ENCODE data around the gene MLH1. TPM values are rescaled to one million over a fixed set of nuclear protein-coding genes. Genes with fewer than 3 reads are reported as not detected.

MLH1 gene
- total RNA-seq, 1 experiment from 2014 or later = 28.5 TPM

DNA sequence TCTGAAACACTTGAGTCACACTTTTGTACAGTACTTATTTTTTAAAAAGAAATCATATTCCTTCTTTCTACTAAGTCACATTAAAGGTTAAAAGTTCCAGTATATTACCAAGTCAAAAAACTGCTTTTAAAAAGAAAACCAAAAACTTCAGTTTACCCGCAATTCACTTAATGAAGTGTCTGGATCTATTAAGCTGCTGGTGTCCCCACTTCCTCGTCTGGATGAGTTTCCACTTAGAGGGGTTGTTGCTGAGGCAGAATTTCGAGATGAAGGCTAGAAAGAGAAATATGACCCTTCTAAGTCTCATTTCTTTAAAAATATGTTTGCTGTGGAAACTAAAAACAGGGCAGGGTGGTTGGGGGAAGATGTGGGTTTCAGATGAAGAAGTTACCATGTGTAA lies 101.3 kb downstream of the MLH1 start:
- Histone ChIP-seq H3K4me3 (ENCODE audit: low read depth in 2 of 2, low read length in 2 of 2) (no peak overlapping the region), H3K9me3 (ENCODE audit: control insufficient read depth, insufficient read depth, low read depth, low read length) (no peaks in the 10 kb centered on the region), H3K27ac (ENCODE audit: low read length) (no peak overlapping the region), H3K4me1 (ENCODE audit: control insufficient read depth, insufficient read depth, low read length) (no peaks in the 10 kb centered on the region), H3K36me3 (ENCODE audit: control insufficient read depth, insufficient read depth, low read length) (peaks cover 2% of the 10 kb centered on the region; the same call in 1 of the 2 replicates), H3K27me3 (ENCODE audit: control insufficient read depth, insufficient read depth, low read length) (no peaks in the 10 kb centered on the region)
- CTCF ChIA-PET = no interaction called here
- in situ Hi-C loops (cut with HindIII; ENCODE audit: low pct_unique_long_range_greater_than_20kb, low sequenced_read_pairs) = no loop called here
- ATAC-seq = no peak
- no peak for DNase-seq (ENCODE audit: low read depth, low spot score)
- intact Hi-C loops (cut with micrococcal nuclease; ENCODE audit: unreplicated experiment) = no loop called here
- TF ChIP-seq POLR2AphosphoS5 (IDR thresholded peaks at IDR 0.05; ENCODE audit: low read depth, low read length) (no peak), TCF7L2 (IDR thresholded peaks at IDR 0.05; ENCODE audit: low read depth, low read length) (no peak), SIN3A (IDR thresholded peaks at IDR 0.05; ENCODE audit: borderline replicate concordance, insufficient read depth, low read depth, low read length) (no peak)
- TF ChIP-seq, protein P1, sequence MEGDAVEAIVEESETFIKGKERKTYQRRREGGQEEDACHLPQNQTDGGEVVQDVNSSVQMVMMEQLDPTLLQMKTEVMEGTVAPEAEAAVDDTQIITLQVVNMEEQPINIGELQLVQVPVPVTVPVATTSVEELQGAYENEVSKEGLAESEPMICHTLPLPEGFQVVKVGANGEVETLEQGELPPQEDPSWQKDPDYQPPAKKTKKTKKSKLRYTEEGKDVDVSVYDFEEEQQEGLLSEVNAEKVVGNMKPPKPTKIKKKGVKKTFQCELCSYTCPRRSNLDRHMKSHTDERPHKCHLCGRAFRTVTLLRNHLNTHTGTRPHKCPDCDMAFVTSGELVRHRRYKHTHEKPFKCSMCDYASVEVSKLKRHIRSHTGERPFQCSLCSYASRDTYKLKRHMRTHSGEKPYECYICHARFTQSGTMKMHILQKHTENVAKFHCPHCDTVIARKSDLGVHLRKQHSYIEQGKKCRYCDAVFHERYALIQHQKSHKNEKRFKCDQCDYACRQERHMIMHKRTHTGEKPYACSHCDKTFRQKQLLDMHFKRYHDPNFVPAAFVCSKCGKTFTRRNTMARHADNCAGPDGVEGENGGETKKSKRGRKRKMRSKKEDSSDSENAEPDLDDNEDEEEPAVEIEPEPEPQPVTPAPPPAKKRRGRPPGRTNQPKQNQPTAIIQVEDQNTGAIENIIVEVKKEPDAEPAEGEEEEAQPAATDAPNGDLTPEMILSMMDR (IDR thresholded peaks at IDR 0.05) = no peak
- TF ChIP-seq, protein P2, sequence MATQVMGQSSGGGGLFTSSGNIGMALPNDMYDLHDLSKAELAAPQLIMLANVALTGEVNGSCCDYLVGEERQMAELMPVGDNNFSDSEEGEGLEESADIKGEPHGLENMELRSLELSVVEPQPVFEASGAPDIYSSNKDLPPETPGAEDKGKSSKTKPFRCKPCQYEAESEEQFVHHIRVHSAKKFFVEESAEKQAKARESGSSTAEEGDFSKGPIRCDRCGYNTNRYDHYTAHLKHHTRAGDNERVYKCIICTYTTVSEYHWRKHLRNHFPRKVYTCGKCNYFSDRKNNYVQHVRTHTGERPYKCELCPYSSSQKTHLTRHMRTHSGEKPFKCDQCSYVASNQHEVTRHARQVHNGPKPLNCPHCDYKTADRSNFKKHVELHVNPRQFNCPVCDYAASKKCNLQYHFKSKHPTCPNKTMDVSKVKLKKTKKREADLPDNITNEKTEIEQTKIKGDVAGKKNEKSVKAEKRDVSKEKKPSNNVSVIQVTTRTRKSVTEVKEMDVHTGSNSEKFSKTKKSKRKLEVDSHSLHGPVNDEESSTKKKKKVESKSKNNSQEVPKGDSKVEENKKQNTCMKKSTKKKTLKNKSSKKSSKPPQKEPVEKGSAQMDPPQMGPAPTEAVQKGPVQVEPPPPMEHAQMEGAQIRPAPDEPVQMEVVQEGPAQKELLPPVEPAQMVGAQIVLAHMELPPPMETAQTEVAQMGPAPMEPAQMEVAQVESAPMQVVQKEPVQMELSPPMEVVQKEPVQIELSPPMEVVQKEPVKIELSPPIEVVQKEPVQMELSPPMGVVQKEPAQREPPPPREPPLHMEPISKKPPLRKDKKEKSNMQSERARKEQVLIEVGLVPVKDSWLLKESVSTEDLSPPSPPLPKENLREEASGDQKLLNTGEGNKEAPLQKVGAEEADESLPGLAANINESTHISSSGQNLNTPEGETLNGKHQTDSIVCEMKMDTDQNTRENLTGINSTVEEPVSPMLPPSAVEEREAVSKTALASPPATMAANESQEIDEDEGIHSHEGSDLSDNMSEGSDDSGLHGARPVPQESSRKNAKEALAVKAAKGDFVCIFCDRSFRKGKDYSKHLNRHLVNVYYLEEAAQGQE (IDR thresholded peaks at IDR 0.05; ENCODE audit: insufficient read depth in 1 of 2, low read depth in 2 of 2, low read length in 1 of 2) = no peak
- no TSS peak for BruUV-seq (replicated peaks)
- POLR2A ChIA-PET = no interaction called here

DNA sequence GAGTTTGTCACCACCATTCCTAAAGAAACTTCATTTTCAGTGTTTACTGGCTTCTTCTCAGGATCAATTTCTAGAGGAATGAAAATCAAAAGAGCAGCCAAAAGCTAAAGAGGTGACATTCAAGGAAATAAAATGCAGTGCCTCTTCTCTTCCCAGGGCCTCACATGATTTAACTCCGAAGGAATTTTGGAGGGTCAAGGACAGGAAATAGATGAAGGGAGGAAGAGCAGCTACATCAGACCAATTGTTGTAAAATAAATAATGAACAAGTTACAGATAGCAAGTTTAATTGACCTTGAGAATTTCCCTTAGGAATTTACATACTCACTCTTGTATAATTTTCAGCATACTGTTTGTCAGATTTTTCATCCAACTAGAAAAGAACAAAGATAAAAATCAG lies 103.0 kb downstream of the MLH1 start:
- Histone ChIP-seq H3K27me3 (ENCODE audit: control insufficient read depth, insufficient read depth, low read length) (no peaks in the 10 kb centered on the region), H3K9me3 (ENCODE audit: control insufficient read depth, insufficient read depth, low read depth, low read length) (no peaks in the 10 kb centered on the region), H3K4me3 (ENCODE audit: low read depth in 2 of 2, low read length in 2 of 2) (no peak overlapping the region), H3K4me1 (ENCODE audit: control insufficient read depth, insufficient read depth, low read length) (no peaks in the 10 kb centered on the region), H3K36me3 (ENCODE audit: control insufficient read depth, insufficient read depth, low read length) (peaks cover 2% of the 10 kb centered on the region; the same call in 1 of the 2 replicates), H3K27ac (ENCODE audit: low read length) (no peak overlapping the region)
- intact Hi-C loops (cut with micrococcal nuclease; ENCODE audit: unreplicated experiment) (no loop called here), in situ Hi-C loops (cut with HindIII; ENCODE audit: low pct_unique_long_range_greater_than_20kb, low sequenced_read_pairs) (no loop called here)
- TF ChIP-seq, protein P1 (IDR thresholded peaks at IDR 0.05) = no peak
- TF ChIP-seq, protein P2 (IDR thresholded peaks at IDR 0.05; ENCODE audit: insufficient read depth in 1 of 2, low read depth in 2 of 2, low read length in 1 of 2) = no peak
- no peak for TF ChIP-seq SIN3A (IDR thresholded peaks at IDR 0.05; ENCODE audit: borderline replicate concordance, insufficient read depth, low read depth, low read length)
- TF ChIP-seq TCF7L2 (IDR thresholded peaks at IDR 0.05; ENCODE audit: low read depth, low read length) = no peak
- TF ChIP-seq POLR2AphosphoS5 (IDR thresholded peaks at IDR 0.05; ENCODE audit: low read depth, low read length) = no peak
- DNase-seq (ENCODE audit: low read depth, low spot score) (no peak), ATAC-seq (no peak)
- no TSS peak for BruUV-seq (replicated peaks)
- POLR2A ChIA-PET = no interaction called here
- CTCF ChIA-PET = no interaction called here
